GM12864 (cell line): Measurements from ENCODE around the gene HEMK1.

ENCODE experiments used
- DNase-seq: peaks from one replicate; pipeline ENCODE4 v3.0.0-alpha.2; 2011; ENCODE audit warnings: low read depth
- H3K4me3 ChIP-seq: 2 replicates; pipeline ENCODE4 v1.5.1; 2011; ENCODE audit warnings: mild to moderate bottlenecking, low read depth, low read length, control low read depth
- CTCF ChIP-seq: IDR thresholded peaks from 2 replicates; pipeline ENCODE4 v1.5.1; 2011; ENCODE audit warnings: low read depth, mild to moderate bottlenecking, moderate library complexity, low read length, control low read depth, inconsistent platforms; ENCODE audit errors: missing control alignments

HEMK1 gene

GRCh38 chr3:50557915-50558314 is 11.4 kb upstream of the HEMK1 start:
- no peak overlapping the region for H3K4me3 ChIP-seq
- no peak for DNase-seq
- no peak for TF ChIP-seq CTCF

GRCh38 chr3:50559702-50560101 is 9.6 kb upstream of the HEMK1 start:
- TF ChIP-seq CTCF: no peak
- no peak overlapping the region for H3K4me3 ChIP-seq
- DNase-seq: no peak

GRCh38 chr3:50562861-50563260 is 6.5 kb upstream of the HEMK1 start:
- H3K4me3 ChIP-seq: no peak overlapping the region
- no peak for DNase-seq
- TF ChIP-seq CTCF: no peak

- no peak for DNase-seq
- no peak for TF ChIP-seq CTCF
- no peak overlapping the region for H3K4me3 ChIP-seq
Observed at GRCh38 chr3:50563867-50564266, 5.5 kb upstream of the HEMK1 start.

- no peak for TF ChIP-seq CTCF
- no peak overlapping the region for H3K4me3 ChIP-seq
- DNase-seq: no peak
Observed at GRCh38 chr3:50564321-50564720, 5.0 kb upstream of the HEMK1 start.

GRCh38 chr3:50567011-50567385 is 2.3 kb upstream of the HEMK1 start:
- DNase-seq: no peak
- TF ChIP-seq CTCF: no peak
- H3K4me3 ChIP-seq: peak overlapping the region; percentile 41

GRCh38 chr3:50567386-50568167 is 1.7 kb upstream of the HEMK1 start, which contains the start of gene C3orf18:
Gene C3orf18, minus strand, starts transcription at chr3:50567747. Its CDS starts 2,048 bp downstream, at chr3:50565699.
- DNase-seq: peak; percentile 83
- H3K4me3 ChIP-seq: peak within 1 kb of the TSS; percentile 41
- no peak for TF ChIP-seq CTCF
